RCC 7860 (cell line): ENCODE results near the gene FHL3.
"Not testable (repeated sequence)": the region's sequence is repeated elsewhere in the genome, so short reads cannot be mapped to it uniquely, and the experiment has no call there.

Experiments
- DNase-seq: peaks from one replicate; pipeline ENCODE4 v3.0.0-alpha.2; 2015; ENCODE audit warnings: low spot score
- FAIRE-seq: peaks from 2 replicates; lab custom pipeline; 2012; peaks lifted over from hg19 to GRCh38; lab: Jason Lieb, UNC

FHL3 gene

GRCh38 chr1:37995751-37996345 is 9.5 kb downstream of the FHL3 start:
- no peak for FAIRE-seq
- DNase-seq = no peak

- FAIRE-seq (no peak), DNase-seq (no peak)
These were observed 10.3 kb downstream of the FHL3 start for GRCh38 chr1:37994886-37995566.

GRCh38 chr1:37989361-37989930 is 15.9 kb downstream of the FHL3 start:
- DNase-seq = peak; percentile 9
- no peak for FAIRE-seq

GRCh38 chr1:37987679-37988078 is 17.6 kb downstream of the FHL3 start:
- no peak for FAIRE-seq
- DNase-seq = no peak

GRCh38 chr1:37983546-37983945 is 21.8 kb downstream of the FHL3 start:
- no peak for DNase-seq
- FAIRE-seq = no peak

GRCh38 chr1:37978541-37978940 is 26.8 kb downstream of the FHL3 start:
- FAIRE-seq (no peak), DNase-seq (no peak)

- DNase-seq = peak; percentile 42
- FAIRE-seq = not testable (repeated sequence)
These were observed 30.2 kb downstream of the FHL3 start for GRCh38 chr1:37975083-37975482.

- FAIRE-seq (no peak), DNase-seq (no peak)
These were observed 30.7 kb downstream of the FHL3 start for GRCh38 chr1:37974567-37974966.

- not testable (repeated sequence) for FAIRE-seq
These were observed 31.6 kb downstream of the FHL3 start for GRCh38 chr1:37973684-37974083.

GRCh38 chr1:37965301-37965700 is 40.0 kb downstream of the FHL3 start:
- DNase-seq (no peak), FAIRE-seq (no peak)

More at GRCh38 chr1:37973684-37974083, 31.6 kb downstream of the FHL3 start:
- DNase-seq = not testable (repeated sequence)

GRCh38 chr1:37964106-37964505 is 41.2 kb downstream of the FHL3 start:
- not testable (repeated sequence) for DNase-seq, FAIRE-seq

GRCh38 chr1:37958690-37959089 is 46.6 kb downstream of the FHL3 start:
- FAIRE-seq = peak; percentile 2

GRCh38 chr1:37955685-37956084 is 49.6 kb downstream of the FHL3 start:
- no peak for FAIRE-seq

More at GRCh38 chr1:37958690-37959089, 46.6 kb downstream of the FHL3 start:
- peak; percentile 87 for DNase-seq

GRCh38 chr1:37954316-37954971 is 50.9 kb downstream of the FHL3 start:
- DNase-seq (no peak), FAIRE-seq (no peak)

More at GRCh38 chr1:37955685-37956084, 49.6 kb downstream of the FHL3 start:
- no peak for DNase-seq

- FAIRE-seq (no peak), DNase-seq (no peak)
These were observed 52.6 kb downstream of the FHL3 start for GRCh38 chr1:37952738-37953137.

- FAIRE-seq = no peak
These were observed 53.3 kb downstream of the FHL3 start for GRCh38 chr1:37951783-37952624.

GRCh38 chr1:37951041-37951782 is 54.1 kb downstream of the FHL3 start:
- no peak for DNase-seq
- FAIRE-seq = no peak

More at GRCh38 chr1:37951783-37952624, 53.3 kb downstream of the FHL3 start:
- no peak for DNase-seq

- DNase-seq (no peak), FAIRE-seq (no peak)
These were observed 55.7 kb downstream of the FHL3 start for GRCh38 chr1:37949524-37950152.

- DNase-seq (no peak), FAIRE-seq (no peak)
These were observed 56.5 kb downstream of the FHL3 start for GRCh38 chr1:37948841-37949240.
